GM18867 (cell line): ENCODE data around the gene INHBC.

Source experiments
- ATAC-seq: cut with Tn5 transposase; IDR thresholded peaks from one replicate; pipeline ENCODE4 v1.9.1; 2021; ENCODE audit warnings: mild to moderate bottlenecking, moderate library complexity; ENCODE audit not compliant: unreplicated experiment

The INHBC gene

DNA sequence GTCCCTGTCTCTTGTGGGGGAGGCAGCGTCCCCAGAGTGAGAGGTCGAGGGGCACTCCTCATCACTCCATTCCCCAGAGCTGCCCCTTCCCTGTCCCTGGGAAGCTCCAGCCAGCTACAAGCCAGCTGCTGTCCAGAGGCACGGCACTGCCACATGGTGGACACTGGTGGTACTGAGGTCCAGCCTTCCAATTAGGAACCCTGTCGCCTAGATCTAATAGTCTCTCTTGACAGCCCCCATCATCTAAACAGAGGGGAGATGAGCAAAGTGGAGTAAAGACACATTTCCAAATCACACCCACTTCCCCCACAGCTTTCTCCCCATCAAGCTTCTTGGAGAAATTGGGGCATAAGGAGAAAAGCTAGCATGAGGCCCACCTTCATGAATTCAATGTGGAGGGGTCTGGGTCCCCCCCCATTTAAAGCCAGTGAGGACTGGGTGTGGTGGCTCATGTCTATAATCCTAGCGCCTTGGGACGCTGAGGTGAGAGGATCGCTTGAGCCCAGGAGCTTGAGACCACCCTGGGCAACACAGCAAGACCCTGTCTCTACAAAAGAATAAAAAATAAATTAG, 18.4 kb downstream of the INHBC start:
- ATAC-seq: peak; percentile 62

DNA sequence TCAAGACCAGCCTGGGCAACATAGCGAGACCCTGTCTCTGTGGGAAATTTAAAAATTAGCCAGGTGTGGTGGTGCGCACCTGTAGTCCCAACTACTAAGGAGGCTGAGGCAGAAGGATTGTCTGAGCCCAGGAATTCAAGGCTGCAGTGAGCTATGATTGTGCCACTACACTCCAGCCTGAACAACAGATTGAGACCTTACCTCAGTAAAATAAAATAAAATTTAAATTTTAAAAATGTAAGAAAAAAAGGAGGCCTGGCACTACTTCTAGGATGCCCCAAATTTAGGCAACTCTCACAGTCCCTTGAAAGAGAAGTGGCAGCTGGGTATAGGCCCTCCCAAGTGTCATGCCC, 19.6 kb downstream of the INHBC start:
- ATAC-seq: no peak

GRCh38 chr12:57454566-57455373, 20.2 kb downstream of the INHBC start, which contains the start of gene INHBE:
Gene INHBE (plus strand): TSS chr12:57455307. CDS start chr12:57455537, 230 bp downstream.
- ATAC-seq: no peak

GRCh38 chr12:57455374-57456144, 21.0 kb downstream of the INHBC start:
- ATAC-seq: no peak

GRCh38 chr12:57456145-57456700, 21.6 kb downstream of the INHBC start:
- ATAC-seq: peak; percentile 38

DNA sequence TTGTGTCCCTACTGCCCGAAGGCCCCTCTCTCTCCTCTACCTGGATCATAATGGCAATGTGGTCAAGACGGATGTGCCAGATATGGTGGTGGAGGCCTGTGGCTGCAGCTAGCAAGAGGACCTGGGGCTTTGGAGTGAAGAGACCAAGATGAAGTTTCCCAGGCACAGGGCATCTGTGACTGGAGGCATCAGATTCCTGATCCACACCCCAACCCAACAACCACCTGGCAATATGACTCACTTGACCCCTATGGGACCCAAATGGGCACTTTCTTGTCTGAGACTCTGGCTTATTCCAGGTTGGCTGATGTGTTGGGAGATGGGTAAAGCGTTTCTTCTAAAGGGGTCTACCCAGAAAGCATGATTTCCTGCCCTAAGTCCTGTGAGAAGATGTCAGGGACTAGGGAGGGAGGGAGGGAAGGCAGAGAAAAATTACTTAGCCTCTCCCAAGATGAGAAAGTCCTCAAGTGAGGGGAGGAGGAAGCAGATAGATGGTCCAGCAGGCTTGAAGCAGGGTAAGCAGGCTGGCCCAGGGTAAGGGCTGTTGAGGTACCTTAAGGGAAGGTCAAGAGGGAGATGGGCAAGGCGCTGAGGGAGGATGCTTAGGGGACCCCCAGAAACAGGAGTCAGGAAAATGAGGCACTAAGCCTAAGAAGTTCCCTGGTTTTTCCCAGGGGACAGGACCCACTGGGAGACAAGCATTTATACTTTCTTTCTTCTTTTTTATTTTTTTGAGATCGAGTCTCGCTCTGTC, 22.3 kb downstream of the INHBC start:
- no peak for ATAC-seq

DNA sequence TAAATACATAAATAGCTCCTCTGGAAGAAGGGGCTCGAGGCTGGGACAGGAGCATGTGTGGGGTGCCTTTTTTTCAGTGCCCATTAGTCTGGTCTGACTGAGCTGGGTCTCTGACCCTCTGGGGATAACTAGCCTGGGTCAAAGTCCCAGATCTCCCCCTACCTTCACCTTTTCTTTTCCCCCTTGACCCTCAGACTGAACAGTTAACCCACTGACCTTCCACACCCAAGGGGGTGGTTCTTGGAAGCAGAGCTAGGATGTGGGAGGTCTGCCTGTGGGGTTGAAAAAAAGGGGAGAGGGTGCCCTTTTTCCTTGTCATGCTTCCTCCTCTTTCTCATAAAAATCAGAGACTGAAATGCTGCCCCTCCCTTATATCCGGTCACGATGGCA, 24.1 kb downstream of the INHBC start:
- ATAC-seq: no peak

DNA sequence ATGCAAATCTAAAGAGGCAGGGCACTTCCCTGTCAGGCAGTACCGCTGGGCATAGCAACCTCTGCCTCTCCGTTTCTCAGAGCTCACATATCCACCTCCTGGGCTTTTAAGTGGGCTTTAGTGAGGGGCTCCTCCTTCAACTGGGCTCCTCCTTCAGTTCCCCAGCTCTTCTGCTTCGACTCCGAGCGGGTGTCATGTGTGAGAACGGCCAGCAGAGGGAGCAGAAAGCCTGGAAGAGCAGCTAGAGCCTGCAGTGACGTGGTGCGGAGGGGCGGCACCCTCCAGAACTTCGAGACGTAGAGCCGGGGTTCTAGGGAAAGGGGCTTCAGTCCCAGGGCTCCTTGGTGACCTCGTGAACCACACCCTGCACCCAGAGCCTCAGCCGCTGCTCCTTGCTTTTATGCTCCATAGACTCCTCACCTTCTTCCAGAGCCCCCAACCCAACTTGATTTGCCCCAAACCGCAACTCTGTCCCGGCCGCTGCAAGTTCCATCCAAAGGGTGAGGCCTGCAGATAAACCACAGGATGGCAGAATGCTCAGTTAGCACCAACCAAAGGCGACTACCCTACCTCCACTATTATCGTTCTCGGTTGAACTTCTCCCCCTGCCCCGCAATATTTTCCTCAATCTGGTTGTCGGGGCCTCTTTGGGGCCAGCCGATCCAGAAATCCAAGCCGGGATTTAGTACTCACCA, 24.6 kb downstream of the INHBC start:
- peak; percentile 51 for ATAC-seq

DNA sequence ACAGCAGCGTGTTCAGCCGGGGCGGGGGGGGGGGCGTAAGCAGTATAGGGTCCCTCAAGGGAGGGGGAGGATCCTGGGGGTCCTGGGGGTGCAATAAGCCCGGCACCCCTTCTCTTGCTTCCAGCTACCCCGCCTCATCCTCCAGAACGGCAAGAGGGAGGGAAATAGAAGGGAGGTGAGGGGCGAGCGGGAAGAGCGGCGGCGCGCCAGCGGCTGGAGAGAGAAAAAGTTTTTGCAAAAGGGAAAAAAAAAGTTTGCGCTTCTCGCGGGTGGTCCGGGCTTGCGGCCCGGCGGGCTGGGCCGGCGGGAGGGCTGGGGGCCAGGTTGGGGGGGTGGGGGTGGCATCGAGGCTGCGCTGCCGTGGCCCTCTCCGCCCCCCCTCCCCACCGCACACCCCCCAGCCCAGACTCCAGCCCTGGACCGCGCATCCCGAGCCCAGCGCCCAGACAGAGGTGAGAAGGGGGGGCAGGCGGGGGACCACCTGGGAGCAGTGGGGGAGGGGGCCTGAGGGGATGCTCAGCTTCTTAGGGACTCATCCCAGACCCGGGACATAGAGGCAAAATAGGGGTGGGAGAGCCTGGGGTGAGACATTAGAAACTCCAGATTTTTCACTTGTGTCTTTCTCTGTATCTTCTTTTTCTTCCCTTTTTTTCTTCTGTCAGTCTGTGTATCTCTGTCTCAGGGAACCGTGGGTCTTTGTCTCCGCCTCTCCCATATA, 25.3 kb downstream of the INHBC start, which contains the start of gene GLI1:
Gene GLI1, plus strand, starts transcription at position 36 of the 718 bp plus-strand sequence. CDS start 3,907 bp downstream, outside the sequence.
- no peak for ATAC-seq

GRCh38 chr12:57460468-57460784, 25.8 kb downstream of the INHBC start:
- ATAC-seq: no peak

DNA sequence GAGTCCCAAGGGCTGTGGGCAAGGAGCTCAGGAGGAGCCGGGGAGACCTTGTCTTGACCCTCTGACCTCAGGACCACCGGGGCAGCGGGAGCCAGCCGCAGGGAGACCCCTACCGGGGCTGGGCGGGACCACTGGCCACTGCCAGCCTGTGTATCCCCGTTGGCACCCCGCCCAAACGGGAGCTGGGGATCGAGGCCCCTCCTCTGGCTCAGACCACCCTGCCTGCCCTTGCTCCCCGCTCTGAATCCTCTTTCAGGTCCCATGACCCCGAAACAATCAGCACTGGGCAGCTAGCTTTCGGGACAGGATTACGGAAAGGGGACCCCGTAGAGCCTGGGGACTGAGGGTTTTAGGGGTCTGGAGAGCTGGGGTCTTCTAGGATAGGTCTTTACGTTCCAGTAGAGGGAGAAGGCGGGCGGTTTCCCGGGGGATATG, 26.3 kb downstream of the INHBC start:
- ATAC-seq: no peak

- ATAC-seq: no peak
These were observed 26.8 kb downstream of the INHBC start for GRCh38 chr12:57461276-57461916.

DNA sequence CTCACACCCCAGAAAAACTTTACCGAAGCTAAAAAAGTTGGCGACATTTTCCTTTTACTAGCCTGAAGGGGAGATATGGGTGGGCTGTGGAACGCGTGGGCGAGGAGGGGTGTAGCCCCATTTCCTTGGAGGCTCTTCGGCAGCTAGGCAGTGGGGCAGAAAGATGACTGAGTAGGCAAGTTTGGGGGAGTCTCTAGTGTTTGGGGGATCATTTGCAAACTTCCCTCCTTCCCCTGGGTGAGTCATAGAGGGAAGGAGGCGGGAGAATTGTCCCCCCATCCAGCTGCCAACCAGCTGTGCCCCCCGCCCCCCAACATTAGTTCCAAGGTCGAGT, 27.3 kb downstream of the INHBC start:
- no peak for ATAC-seq

- ATAC-seq: peak; percentile 61
These were observed 27.8 kb downstream of the INHBC start for GRCh38 chr12:57462251-57462911.

- no peak for ATAC-seq
These were observed 28.3 kb downstream of the INHBC start for GRCh38 chr12:57462912-57463253.

- ATAC-seq: no peak
These were observed 30.0 kb downstream of the INHBC start for GRCh38 chr12:57464569-57464968.

DNA sequence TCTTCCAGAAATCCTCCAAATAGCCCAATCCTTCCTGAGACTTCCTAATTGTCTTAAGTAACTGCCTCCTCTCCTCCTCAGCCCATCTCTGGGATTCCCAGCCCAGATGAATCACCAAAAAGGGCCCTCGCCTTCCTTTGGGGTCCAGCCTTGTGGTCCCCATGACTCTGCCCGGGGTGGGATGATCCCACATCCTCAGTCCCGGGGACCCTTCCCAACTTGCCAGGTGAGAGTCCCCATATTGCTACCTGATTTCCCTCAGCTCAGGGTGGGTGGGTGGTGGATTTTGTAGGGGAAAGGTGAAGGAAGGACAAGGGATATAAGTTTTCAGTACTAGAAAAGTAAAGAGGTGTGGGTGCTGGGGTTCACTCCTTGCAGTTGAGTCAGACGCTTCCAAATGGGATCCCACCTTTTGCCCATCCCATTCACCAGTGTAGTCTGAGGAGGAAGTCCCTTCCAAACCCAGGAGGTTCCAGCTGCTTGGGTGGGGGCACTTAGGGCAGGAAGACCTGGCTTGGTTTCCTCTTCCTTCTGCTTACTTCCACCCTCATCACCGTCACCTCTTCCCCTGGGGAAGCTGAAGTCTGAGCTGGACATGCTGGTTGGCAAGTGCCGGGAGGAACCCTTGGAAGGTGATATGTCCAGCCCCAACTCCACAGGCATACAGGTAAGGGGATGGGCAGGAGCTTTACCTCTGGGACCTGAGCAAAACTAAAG, 30.6 kb downstream of the INHBC start:
- no peak for ATAC-seq
